ENCODE measurements around the gene ARL5C.

DNA sequence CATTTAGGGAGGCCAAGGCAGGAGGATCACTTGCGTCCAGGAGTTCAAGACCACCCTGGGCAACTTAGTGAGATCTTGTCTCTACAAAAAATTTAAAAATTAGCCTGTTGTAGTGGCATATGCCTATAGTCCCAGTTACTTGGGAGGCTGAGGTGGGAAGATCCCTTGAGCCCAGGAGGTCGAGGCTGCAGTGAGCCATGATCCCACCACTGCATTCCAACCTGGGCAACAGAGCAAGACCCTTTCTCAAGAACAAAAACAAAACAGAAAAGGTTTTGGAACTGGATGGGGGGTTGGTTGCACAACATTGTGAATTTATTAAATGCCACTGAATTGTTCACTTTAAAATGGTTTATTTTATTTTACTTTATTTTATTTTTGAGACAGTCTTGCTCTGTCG lies 35.8 kb downstream of the ARL5C start:
- TF ChIP-seq TAF1 (IDR thresholded peaks at IDR 0.05; ENCODE audit: borderline replicate concordance, insufficient read depth, low read length) (no peak), POLR2AphosphoS5 (IDR thresholded peaks at IDR 0.05; ENCODE audit: low read depth, low read length) (no peak), SIN3A (IDR thresholded peaks at IDR 0.05; ENCODE audit: borderline replicate concordance, insufficient read depth, low read length) (no peak)
- TF ChIP-seq, protein P1, sequence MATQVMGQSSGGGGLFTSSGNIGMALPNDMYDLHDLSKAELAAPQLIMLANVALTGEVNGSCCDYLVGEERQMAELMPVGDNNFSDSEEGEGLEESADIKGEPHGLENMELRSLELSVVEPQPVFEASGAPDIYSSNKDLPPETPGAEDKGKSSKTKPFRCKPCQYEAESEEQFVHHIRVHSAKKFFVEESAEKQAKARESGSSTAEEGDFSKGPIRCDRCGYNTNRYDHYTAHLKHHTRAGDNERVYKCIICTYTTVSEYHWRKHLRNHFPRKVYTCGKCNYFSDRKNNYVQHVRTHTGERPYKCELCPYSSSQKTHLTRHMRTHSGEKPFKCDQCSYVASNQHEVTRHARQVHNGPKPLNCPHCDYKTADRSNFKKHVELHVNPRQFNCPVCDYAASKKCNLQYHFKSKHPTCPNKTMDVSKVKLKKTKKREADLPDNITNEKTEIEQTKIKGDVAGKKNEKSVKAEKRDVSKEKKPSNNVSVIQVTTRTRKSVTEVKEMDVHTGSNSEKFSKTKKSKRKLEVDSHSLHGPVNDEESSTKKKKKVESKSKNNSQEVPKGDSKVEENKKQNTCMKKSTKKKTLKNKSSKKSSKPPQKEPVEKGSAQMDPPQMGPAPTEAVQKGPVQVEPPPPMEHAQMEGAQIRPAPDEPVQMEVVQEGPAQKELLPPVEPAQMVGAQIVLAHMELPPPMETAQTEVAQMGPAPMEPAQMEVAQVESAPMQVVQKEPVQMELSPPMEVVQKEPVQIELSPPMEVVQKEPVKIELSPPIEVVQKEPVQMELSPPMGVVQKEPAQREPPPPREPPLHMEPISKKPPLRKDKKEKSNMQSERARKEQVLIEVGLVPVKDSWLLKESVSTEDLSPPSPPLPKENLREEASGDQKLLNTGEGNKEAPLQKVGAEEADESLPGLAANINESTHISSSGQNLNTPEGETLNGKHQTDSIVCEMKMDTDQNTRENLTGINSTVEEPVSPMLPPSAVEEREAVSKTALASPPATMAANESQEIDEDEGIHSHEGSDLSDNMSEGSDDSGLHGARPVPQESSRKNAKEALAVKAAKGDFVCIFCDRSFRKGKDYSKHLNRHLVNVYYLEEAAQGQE (IDR thresholded peaks at IDR 0.05; ENCODE audit: insufficient read depth in 1 of 2, low read depth in 2 of 2, low read length in 2 of 2), result no peak

All from PFSK-1 (cell line).